EL (cell line): ENCODE results near the gene CPNE4.

Experiments used
- DNase-seq: peaks from one replicate; pipeline ENCODE4 v3.0.0-alpha.2; 2016

The CPNE4 gene

DNA sequence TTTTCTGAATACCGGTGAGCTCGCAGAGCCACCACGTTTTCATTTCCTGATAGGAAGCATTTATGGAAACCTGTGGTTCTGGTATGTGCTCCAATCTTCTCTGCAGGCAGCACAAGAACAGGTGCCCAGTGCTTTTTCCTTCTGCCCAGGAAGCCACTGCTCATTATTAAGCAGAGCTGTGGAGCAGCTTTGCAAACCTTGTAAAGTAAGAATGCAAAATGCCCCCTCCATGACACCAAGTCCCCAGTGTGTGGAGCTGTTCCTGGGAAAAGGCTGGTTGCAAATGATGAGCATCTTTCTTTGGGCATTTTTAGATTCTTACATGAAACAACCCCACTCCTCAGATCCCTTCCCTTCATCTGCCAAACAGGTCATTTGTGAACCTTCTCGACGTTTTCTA is 466.4 kb downstream of the CPNE4 start:
- DNase-seq = no peak

DNA sequence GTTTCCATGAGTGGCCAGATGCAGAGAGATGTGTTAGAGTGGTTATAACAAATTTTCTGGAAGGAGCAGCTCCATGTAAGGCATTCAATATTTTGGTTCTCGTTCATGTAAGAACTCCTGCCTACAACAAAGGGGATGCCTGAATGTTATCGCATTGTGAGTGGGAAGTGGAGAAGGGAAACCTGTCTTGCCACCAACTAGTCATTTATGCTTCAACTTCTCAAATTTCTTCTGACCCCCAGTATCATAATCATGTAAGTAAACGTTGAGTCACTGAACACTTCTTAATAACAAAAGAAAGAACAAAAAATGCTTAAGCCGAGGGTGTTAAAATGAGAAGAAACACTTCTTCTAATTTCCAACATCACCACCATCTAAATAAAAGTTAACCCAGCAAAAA is 470.0 kb downstream of the CPNE4 start:
- no peak for DNase-seq

GRCh38 chr3:131561511-131561910 is 473.3 kb downstream of the CPNE4 start:
- no peak for DNase-seq

- DNase-seq = no peak
These were observed 474.0 kb downstream of the CPNE4 start for GRCh38 chr3:131560795-131561194.

- no peak for DNase-seq
These were observed 479.4 kb downstream of the CPNE4 start for GRCh38 chr3:131555456-131555855.

DNA sequence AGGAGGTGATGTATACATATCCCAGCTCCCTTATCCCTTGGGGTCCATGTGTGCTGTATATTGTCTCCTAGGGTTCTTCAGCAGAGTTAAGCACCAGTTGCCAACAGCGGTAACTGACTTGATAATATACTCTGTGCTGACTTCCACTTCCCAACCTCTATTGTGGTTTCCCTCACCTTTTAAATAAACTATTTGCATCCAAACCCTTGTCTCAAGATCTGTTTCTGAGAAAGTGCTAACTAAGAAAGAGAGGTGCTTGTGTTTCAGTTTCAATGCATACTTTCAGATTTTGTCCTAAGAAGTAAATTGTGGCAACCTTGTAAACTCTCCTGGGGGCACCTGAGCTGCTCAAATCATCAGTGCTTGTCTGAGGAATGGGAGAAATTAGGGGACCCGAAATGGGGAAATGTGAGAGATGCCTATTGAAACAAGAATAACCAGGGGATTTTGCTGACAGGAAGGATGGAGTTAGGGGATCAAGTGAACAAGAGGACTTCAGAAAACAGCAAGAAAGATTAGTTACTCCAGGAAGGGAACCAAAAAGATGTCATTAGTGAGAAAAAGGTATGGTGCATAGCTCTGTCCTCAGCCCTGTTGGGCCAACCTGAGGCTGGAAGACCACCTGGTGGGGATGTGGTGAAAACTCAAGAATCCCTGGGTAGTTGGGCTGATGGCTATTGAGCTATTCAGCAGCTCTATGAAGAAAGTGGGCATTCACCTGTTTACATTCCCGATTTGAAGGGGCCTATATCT is 481.1 kb downstream of the CPNE4 start:
- no peak for DNase-seq

GRCh38 chr3:131551761-131552160 is 483.1 kb downstream of the CPNE4 start:
- DNase-seq = no peak

DNA sequence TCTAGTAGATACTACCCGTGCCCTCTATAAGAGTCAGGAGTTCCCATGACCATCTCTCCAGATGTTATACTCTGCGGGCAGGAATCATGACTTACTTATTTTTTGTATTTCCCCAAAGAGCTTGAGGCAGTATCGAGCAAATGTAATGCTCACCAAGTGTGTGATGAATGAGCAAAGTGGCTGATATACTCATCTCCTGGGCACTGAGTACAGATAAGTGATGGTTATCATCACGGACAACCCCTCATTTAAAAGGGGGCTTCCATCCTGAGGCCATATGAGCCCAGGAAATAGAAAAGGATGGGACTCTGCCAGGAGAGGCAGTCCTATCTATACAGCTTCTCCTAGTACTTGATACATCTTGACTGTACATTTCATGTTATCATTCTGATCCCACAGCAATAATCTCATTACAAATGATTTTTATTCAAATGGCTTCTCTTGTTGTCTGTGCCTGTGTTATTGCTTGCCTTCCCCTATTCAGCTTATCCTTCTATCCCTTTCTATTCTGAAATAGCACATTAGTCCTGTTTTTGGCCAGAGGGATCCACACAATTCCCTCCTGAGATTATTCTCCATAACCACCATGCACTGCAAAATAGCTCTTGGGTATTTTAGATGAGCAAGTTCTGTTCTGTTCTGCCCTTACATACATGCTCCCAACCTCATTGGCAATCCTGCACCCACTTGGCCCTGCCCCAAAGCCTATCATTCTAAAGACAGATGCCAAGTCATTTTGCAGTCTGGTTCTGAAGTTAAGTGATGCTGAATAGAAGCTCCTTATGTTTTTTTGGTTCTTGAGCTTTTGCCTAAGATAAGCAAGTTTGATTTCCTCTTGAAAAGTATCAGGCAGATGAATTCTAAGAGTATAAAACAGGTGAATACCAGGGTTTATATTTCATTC is 484.0 kb downstream of the CPNE4 start:
- no peak for DNase-seq

- no peak for DNase-seq
These were observed 485.5 kb downstream of the CPNE4 start for GRCh38 chr3:131549340-131549739.

- no peak for DNase-seq
These were observed 487.2 kb downstream of the CPNE4 start for GRCh38 chr3:131547585-131547984.

DNA sequence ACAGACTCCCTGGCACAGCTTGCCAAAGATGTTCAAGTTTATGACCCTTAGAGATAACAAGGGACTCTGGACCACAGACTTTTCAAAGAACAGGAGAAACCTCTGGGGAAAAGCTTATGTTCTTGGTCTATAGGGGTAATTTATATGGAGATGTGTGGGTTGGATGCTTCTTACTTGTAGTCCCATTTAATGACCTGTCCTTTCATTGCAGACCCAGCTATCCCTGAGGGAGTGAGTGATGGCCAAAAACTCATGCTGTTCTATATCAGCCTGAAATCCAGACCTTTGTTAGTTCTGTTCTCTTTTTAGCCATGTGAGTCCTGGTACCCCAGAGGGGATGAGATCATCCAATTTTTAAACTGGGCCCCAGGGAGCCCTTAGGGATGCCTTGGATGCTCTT is 488.4 kb downstream of the CPNE4 start:
- no peak for DNase-seq

DNA sequence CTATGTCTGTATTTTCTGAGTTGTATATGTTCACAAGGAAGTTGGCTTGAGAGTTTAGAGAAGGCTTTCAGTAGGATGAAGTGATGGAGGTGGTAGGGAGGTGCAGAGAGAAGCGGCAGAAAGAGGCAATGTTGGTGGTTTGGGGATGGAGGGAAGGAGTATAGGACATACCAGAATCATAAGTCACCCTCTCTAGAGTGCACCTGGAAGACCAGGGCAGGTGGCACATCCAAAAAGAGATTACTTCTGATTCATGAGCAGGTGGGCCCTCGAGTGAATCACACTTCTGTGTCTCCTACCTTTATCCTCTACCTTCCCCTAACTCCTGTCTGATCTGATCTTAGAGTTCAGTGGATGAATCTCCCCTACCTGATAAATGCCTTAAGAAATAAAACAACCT is 490.3 kb downstream of the CPNE4 start:
- no peak for DNase-seq

DNA sequence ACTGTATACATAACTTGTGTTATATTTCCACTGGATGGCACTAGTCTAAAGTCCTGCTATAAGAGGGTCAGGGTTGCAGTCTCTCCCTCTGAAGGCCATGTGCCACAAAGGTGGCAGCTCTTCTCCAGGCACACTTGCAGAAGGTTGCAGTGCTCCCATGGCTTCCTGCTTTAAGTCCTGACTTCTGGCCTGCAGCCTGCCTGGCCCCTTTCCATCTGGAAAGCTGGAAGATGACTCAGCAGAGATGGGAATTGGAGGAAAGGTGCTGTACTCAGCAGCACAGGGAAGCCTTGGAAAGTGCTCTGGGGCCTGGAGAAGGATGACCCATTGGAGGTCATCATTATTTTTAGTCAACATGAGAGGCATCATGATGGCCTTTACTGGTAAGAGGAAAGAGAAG is 491.1 kb downstream of the CPNE4 start:
- peak; percentile 81 for DNase-seq

DNA sequence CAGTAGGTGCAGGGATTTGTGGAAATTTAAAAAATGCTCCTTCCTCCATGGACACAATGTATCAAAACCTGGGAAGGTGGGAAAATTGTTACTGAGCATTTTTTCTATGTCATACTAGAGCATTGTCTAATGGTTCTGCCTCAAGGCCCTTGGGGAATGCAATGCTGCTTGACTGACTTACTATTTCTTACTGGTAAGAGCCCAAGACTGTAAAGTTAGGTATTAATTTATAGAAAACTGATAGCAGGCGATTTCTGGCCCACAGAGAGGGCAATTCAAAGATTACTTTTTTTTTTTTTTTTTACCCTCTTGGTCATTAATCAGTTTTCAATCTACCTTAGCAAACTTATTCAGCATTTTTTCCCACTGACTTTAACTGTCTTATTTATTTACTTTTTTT is 493.5 kb downstream of the CPNE4 start:
- no peak for DNase-seq

- DNase-seq = no peak
These were observed 494.0 kb downstream of the CPNE4 start for GRCh38 chr3:131540821-131541220.

- no peak for DNase-seq
These were observed 494.7 kb downstream of the CPNE4 start for GRCh38 chr3:131540143-131540542.

DNA sequence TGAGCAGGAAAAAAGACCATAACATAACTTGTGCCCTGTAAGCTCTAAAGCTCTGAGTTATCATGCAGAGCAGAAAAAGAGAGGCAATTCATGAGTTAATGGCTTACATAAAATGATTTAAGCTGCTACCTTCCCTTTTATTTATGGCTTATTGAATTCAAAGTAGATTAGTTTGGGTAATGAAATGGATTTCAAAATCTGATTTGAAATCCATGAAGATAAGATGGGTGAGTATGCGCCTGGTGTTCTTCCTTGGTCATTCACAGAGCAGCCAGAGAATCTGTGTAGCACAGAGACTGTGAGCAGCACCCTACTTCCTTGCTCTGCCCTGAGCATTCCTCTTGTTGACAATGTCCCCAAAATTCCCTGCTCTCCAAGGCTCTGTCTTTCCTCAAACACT is 495.8 kb downstream of the CPNE4 start:
- no peak for DNase-seq

DNA sequence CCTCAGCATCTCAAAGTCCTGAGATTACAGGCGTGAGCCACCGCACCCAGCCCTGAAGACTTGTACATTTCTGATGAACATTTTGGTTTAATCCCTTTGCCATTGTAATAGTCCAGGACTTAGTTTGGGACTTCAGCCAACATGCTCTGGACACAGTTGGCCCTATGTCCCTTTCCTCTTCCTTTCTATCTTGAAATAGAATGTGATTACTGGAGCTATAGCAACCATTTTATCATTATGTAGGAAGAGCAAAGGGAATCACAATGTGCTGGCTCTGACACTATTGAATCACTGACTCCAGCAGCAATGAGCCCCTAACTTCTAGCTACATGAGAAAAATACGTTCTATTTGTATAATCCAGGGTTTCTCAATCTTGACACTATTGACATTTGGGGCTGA is 497.3 kb downstream of the CPNE4 start:
- DNase-seq = no peak

GRCh38 chr3:131535596-131535995 is 499.2 kb downstream of the CPNE4 start:
- peak; percentile 59 for DNase-seq

DNA sequence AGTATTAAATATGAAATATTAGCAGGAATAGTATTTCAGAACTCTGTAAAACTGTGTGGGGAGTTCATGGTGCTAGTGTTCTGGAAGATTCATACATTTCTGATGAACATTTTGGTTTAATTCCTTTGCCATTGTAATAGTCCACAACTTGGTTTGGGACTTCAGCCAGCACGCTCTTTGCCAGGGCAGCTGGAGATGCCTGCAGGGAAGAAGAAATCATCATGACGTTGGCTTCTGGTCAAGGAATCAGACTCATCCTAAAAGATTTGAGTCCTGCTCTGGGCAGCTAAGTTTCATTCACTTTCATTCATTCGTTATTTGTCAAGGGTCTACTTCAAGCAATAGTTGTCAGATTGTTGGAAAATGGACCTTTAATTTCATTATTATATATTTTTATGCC is 499.7 kb downstream of the CPNE4 start:
- peak; percentile 69 for DNase-seq

DNA sequence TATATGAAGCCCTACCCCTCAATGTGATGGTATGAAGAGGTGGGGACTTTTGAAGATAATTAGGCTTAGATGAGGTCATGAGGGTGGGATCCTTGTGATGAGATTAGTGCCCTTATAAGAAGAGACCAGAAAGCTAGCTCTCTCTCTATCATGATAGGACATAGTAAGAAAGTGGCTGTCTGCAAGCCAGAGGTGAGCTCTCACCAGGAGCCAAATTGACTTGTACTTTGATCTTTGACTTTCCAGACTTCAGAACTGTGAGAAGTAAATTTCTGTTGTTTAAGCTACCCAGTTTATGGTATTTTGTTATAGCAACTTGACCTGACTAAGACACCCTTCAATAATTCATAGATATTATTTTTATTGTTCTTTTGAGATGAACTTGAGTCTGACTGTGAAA is 502.2 kb downstream of the CPNE4 start:
- no peak for DNase-seq

DNA sequence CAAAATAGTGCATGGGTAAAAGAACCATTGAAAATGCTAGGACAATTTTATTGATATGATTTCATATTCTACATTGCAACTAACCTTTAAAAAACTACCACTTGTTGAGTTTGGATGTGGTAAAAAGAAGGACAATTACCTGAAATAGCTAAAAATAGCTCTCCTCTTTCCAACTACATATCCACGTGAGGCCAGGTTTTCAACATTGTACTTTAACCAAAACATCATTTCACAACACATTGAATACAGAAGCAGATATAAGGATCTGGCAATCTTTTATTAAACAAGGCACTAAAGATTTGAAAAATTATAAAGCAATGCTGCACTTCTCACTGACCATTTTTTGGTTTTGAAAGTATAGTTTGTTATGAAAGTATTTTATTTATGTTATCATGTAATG is 504.0 kb downstream of the CPNE4 start:
- DNase-seq = no peak

- DNase-seq = no peak
These were observed 504.4 kb downstream of the CPNE4 start for GRCh38 chr3:131530388-131530787.

GRCh38 chr3:131526801-131527347 is 507.9 kb downstream of the CPNE4 start:
- peak; percentile 59 for DNase-seq
